ENCODE measurements around the gene ZBTB47. TPM values are rescaled to one million over a fixed set of nuclear protein-coding genes. Genes with fewer than 3 reads are reported as not detected.

Gene ZBTB47
- total and polyA plus RNA-seq, 2 experiments from 2014 or later, result 0.48 to 2.8 TPM

GRCh38 chr3:42635111-42635510, 18.4 kb upstream of the ZBTB47 start:
- H3K27me3 ChIP-seq (ENCODE audit: insufficient read depth), result no peaks in the 10 kb centered on the region
- ATAC-seq (no peak), DNase-seq (ENCODE audit: low spot score) (peak; percentile 28)
- 0 out of 2 replicates have a peak, but pooled peaks cover 6% of the 10 kb centered on the region for H4K20me1 ChIP-seq (replicated peaks; ENCODE audit: insufficient read depth)
- H3K27ac ChIP-seq (ENCODE audit: low read depth), result no peak overlapping the region
- H3K9me3 Mint-ChIP-seq, result no peaks in the 10 kb centered on the region
- peaks cover 14% of the 10 kb centered on the region for H3K4me1 ChIP-seq (ENCODE audit: insufficient read depth)
- H3K4me3 ChIP-seq, result no peak overlapping the region
- H3K27ac Mint-ChIP-seq, result no peak overlapping the region
- no peak for TF ChIP-seq EZH2 (IDR thresholded peaks at IDR 0.05; ENCODE audit: low read depth, unreplicated experiment)
- peak in 1 of 2 experiments; percentile 21; a peak in 1 of 4 replicates for TF ChIP-seq CTCF (conservative IDR thresholded peaks at IDR 0.05; ENCODE audit: low read depth in 2 of 2)
- TF ChIP-seq POLR2AphosphoS5 (IDR thresholded peaks at IDR 0.05; ENCODE audit: low read depth), result no peak
- TF ChIP-seq NANOG (IDR thresholded peaks at IDR 0.05; ENCODE audit: borderline replicate concordance), result no peak
- TF ChIP-seq CREB1 (CRISPR knock-in tag; IDR thresholded peaks at IDR 0.05; ENCODE audit: low read depth), result no peak
- no peak for TF ChIP-seq JUNB (IDR thresholded peaks at IDR 0.05; ENCODE audit: unreplicated experiment)
- TF ChIP-seq ETS1 (IDR thresholded peaks at IDR 0.05), result no peak
- H3K27me3 Mint-ChIP-seq (ENCODE audit: insufficient read depth, low read depth, poor library complexity), result no peaks in the 10 kb centered on the region
- peaks cover 17% of the 10 kb centered on the region for H3K4me1 Mint-ChIP-seq
- H3K9me2 ChIP-seq (ENCODE audit: insufficient read depth), result no peaks in the 10 kb centered on the region
- no peaks in the 10 kb centered on the region for H3F3A ChIP-seq (replicated peaks; ENCODE audit: low read depth)
- H3K36me3 Mint-ChIP-seq (ENCODE audit: low read depth), result peaks cover 44% of the 10 kb centered on the region
- 0 out of 2 replicates have a peak, but pooled peaks cover 6% of the 10 kb centered on the region for H3K79me2 ChIP-seq (replicated peaks; ENCODE audit: insufficient read depth)
- peaks cover 78% of the 10 kb centered on the region for H3K36me3 ChIP-seq (ENCODE audit: insufficient read depth)
- no peak overlapping the region for H2AFZ ChIP-seq
- H3K4me3 Mint-ChIP-seq, result no peak overlapping the region
- H3K4me2 ChIP-seq, result no peak overlapping the region

GRCh38 chr3:42637001-42637400, 16.5 kb upstream of the ZBTB47 start:
- H3F3A ChIP-seq (replicated peaks; ENCODE audit: low read depth), result no peaks in the 10 kb centered on the region
- no peak overlapping the region for H3K4me3 Mint-ChIP-seq
- no peaks in the 10 kb centered on the region; the same call in 2 of the 3 replicates for H3K9me3 Mint-ChIP-seq
- H3K4me2 ChIP-seq, result no peak overlapping the region
- ATAC-seq (no peak), DNase-seq (ENCODE audit: low spot score) (no peak)
- H3K36me3 ChIP-seq (ENCODE audit: insufficient read depth), result peaks cover 83% of the 10 kb centered on the region
- peaks cover 12% of the 10 kb centered on the region; the same call in 1 of the 2 replicates for H4K20me1 ChIP-seq (replicated peaks; ENCODE audit: insufficient read depth)
- no peaks in the 10 kb centered on the region for H3K4me1 ChIP-seq (ENCODE audit: insufficient read depth)
- H3K27me3 Mint-ChIP-seq (ENCODE audit: insufficient read depth, low read depth, poor library complexity), result no peaks in the 10 kb centered on the region
- H3K79me2 ChIP-seq (replicated peaks; ENCODE audit: insufficient read depth), result peaks cover 11% of the 10 kb centered on the region; the same call in 1 of the 2 replicates
- H3K27ac Mint-ChIP-seq, result no peak overlapping the region
- H3K27ac ChIP-seq (ENCODE audit: low read depth), result no peak overlapping the region
- H3K9me2 ChIP-seq (ENCODE audit: insufficient read depth), result no peaks in the 10 kb centered on the region
- peaks cover 48% of the 10 kb centered on the region for H3K36me3 Mint-ChIP-seq (ENCODE audit: low read depth)
- no peak overlapping the region for H2AFZ ChIP-seq
- H3K4me3 ChIP-seq, result no peak overlapping the region
- no peaks in the 10 kb centered on the region for H3K27me3 ChIP-seq (ENCODE audit: insufficient read depth)
- no peaks in the 10 kb centered on the region; the same call in 2 of the 3 replicates for H3K4me1 Mint-ChIP-seq
- no peak for TF ChIP-seq EZH2phosphoT487 (IDR thresholded peaks at IDR 0.05; ENCODE audit: unreplicated experiment)
- TF ChIP-seq NANOG (IDR thresholded peaks at IDR 0.05; ENCODE audit: borderline replicate concordance), result no peak
- TF ChIP-seq ZNF114 (CRISPR knock-in tag; IDR thresholded peaks at IDR 0.05), result no peak
- no peak for TF ChIP-seq REST (IDR thresholded peaks at IDR 0.05; ENCODE audit: unreplicated experiment)
